A549 treated with RU486 at 1 μM for 4 hours (cell line): Measurements from ENCODE around the gene PIH1D1. TPM values are rescaled to one million over a fixed set of nuclear protein-coding genes. Genes with fewer than 3 reads are reported as not detected.

Source experiments
- total RNA-seq: library from RNA; stranded (reverse); fragments of 200-300 nt; extraction: Qiagen RNA extraction; gene quantifications from 5 replicates; pipeline ENCODE4 v1.2.3, GENCODE V29; 2022; ENCODE audit warnings: low read depth

PIH1D1 gene
- total RNA-seq, result 88.4 to 93.8 TPM (median 92.6 TPM) in 5 replicates

DNA sequence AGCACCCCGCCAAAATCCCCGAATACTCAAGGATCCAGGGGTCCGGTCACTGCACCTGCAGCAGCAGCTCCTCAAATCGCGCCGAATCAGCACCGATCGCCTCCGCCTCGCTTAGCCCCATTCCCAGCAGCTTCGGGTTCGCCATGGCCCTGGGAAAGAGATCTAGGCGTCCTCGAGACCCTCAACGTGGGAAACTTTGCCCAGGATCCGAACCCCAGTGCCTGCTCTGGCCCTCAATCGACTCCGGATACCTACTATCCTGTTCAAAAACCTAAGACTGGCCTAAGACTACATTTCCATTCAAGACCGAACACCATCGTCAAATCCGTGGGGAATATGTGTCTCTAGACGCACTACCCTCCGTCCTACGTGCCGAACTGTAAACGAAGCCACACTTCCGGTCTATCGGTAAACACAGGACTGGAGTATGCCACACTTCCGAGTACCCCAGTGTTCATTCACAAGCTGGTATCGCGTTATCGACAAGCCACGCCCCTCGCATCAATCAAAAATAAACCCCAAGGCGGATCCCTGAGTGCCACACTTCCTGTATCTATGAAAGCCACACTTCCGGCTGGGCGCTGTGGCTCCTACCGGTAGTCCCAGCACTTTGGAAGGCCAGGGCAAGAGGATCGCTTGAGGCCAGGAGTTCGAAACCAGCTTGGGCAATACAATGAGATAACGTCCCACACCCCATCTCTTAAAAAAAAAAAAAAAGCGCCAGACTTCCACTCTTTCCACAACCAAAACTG is at the start of gene PIH1D1:
PIH1D1 (minus strand) TSS at position 385 of the 752 bp plus-strand sequence; CDS start at position 145, 240 bp downstream.

DNA sequence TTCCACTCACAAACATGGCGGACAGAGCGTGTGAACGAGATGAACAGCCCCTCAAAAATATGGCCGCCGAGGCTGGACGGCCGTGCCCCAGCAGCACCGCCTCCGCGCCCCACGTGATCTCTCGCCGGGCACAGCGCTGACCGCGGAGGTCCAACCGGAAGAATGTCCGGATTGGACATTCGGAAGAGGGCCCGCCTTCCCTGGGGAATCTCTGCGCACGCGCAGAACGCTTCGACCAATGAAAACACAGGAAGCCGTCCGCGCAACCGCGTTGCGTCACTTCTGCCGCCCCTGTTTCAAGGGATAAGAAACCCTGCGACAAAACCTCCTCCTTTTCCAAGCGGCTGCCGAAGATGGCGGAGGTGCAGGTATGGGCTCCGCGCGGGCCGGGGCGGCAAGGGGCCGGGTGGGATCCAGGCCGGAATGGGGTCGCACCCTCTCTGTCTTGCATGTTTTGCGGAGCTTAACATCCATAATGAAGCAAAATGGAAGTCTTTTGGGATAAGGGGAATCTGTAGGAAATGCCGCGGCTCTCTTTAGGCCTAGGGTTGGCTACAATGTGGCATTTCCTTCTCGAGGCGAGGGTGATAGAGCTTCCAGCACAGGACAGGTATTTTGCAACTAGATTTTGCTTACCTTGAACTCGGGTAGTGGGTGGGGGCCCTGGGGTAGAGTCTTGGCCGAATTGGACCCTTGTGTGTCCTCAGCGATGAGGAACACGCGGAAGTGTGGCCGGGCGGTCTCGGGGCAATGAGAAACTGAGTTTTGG is 35.8 kb upstream of the PIH1D1 start, which contains the start of gene RPL13A:
RPL13A (plus strand) TSS at position 332 of the 769 bp plus-strand sequence; CDS start at position 354, 22 bp downstream.

DNA sequence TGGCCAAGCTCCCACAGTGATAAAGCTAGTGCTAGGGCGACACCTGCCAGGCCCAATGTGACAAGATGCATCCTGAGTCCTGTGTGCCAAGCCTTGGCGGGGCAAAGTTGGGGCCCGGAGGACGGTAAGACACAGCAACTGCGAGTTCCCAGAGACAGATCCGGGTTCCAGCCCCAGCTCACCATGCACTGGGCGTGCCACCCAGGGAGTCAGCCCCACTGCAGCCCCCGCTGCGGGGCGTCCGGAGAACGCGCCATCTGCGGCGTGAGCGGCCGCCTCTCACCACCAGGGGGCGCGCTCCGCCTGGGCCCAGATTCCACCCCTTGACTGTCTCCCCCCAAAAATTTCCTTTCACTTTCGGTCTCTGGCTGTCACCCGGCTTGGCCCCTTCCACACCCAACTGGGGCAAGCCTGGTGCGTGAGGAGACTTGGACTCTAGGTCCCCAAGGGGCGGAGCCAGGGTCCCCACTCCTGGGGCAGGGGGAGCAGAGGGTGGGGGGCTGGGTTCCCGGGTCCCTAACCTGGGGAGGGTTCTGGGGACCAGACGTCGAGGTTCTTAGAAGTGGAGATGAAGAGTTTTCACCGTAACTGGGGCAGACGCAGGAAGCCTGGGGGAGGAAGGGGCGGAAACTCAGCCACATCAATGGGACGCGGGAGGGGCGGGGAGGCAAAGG is 22.4 kb upstream of the PIH1D1 start, which contains the start of gene FLT3LG:
FLT3LG (plus strand) TSS at position 348 of the 674 bp plus-strand sequence. CDS start 425 bp downstream, outside the sequence.

DNA sequence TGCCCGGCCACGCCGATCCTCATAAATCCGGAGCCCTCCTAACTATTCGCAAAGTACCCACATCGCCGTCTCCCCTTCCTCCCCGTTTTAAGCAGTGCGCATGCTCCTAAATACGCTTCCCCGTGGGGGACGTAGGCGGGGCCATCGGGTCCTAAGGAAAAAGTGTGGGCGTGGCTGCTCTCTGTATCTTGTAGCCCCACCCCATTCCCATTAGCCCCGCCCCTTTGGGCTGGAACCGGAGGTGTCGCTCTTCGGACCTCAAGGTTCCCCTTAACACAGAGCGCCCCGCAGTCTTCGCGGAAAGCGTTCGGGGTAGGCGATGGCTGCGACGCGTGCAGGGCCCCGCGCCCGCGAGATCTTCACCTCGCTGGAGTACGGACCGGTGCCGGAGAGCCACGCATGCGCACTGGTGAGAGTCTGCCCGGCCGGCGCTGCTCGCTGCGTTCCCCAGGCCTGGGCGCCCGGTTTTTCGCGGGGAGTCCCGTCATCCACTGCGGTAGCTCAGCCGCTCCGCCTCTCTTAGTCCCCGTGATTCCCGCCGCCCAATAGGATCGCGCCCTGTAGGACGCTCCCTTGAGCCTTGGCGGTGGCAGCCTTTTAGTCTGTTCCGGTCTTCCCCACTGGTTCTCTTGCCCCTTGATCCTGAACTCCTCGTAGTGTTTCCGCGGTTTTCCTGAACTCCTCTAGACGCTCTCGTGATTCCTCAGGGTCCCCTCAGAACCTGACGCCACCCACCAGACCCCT is 1.6 kb upstream of the PIH1D1 start, which contains the start of gene ALDH16A1:
ALDH16A1 (plus strand) TSS at position 213 of the 744 bp plus-strand sequence; CDS start at position 320, 107 bp downstream.

DNA sequence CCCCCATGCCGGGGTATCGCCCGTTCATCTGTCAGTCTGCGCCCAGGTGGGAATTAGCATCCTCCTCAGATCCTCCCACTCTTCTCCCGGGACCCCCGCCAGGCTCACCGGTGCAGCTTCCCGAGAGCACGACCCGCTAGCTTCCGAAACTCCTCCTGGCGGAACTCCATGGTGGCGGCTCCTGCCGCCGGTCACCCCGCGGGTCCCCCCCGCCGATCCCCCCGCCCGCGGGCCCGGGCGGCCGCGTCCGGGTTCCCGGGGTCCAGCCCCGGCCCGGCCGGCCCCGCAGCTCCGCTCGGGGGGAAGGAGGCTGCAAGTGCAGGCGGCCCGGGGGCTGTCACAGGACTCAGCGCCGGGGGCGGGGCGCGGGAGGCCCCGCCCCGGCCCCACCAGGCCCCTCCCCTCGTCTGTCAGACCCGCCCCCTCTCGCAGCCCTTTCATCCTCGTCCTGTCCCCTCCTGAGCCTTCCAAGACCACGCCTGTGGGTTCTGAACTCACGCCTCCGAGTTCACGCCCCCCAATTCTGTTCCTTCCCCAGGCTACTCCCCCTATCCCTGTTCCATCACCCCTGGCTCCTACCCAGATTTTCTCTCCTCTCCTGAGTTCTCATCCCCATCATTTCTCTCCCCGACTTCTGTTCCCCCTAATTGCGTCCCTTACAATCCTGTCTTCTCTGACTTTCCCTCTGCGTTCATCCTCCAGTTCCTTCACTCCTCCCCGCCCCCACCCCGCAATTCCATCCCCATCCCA is 10.2 kb downstream of the PIH1D1 start, which contains the start of gene SLC17A7:
SLC17A7 (minus strand) TSS at position 318 of the 750 bp plus-strand sequence; CDS start at position 170, 148 bp downstream.

DNA sequence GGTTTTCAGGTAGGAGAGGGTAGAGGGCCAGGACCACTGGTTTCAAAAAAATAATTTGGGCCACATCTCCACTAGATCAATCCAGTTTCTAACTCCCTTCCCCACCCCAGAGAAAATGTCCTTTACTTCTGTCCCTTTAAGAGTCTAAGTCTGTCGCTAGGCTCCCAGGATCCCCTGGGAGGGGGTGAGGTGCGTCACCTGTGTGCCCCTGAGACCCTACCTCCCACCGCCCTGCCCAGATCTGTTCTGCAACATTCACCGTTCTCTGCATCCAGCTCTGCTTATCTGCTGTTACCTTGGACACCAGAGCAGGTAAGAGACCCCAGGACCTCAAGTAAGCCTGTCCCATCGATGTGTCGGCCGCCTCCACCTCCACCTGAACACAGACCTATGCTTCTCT is 26.4 kb downstream of the PIH1D1 start, which contains the start of gene GFY:
GFY (plus strand) TSS at position 211 of the 400 bp plus-strand sequence. CDS start 1,043 bp downstream, outside the sequence.

DNA sequence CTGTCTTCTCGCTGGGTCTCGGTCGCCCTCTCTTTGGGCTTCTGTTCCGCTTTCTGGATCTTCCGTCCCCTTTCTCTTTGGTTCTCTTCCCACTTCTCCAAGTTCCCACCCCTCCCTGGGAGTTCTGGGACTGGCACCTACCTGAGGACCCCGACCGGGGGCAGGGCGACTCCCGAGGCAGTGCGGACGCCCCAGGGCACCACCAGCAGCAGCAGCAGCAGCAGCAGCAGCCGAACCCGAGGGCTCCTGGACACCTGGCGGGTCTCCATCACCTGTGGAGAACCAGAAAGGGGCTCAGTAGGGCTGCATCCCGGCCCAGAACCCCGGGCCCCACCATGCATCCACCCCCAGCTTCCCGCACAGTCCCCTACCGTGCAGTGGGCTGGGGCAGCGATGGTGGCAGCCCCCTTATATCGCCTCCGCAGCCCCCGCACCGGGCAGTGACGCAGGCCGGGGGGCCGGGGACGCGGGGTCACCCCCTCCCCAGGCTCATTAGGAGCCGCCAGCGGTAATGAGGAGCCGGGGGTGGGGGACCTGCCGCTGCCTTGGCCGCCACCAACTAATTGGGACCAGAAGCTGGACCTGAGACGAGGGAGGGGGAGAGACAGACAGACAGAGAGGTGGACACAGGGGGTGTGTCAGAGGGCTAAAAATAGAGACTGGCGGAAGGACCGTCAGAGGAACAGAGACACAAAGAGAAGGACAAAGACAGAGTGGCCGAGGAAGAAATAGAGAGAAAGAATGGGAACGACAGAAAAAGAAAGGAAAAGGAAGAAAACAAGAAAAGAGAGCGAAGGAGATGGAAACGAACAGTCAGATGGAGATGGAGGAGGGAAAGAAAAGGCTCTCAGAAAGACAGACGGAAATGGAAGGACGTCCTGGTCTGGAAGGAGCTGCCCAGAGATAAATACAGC is 28.3 kb downstream of the PIH1D1 start, which contains the start of gene PTH2:
PTH2 (minus strand) TSS at position 371 of the 914 bp plus-strand sequence; CDS start at position 269, 102 bp downstream.

Other genes with a start within 250 kb of the PIH1D1 start
- 0.90 to 1.8 TPM (median 1.3 TPM) in 5 replicates for gene SLC6A16, start 126.6 kb downstream of the PIH1D1 start, total RNA-seq
- not detected in 5 replicates for gene CD37, start 116.4 kb downstream of the PIH1D1 start, total RNA-seq
- 13.9 to 21.0 TPM (median 17.2 TPM) in 5 replicates for gene TEAD2, start 89.4 kb downstream of the PIH1D1 start, total RNA-seq
- 0.37 to 1.0 TPM (median 0.48 TPM) in 5 replicates for gene DKKL1, start 87.9 kb downstream of the PIH1D1 start, total RNA-seq
- 0.10 TPM in 1 of 5 replicates, not detected in the others for gene KASH5, start 63.6 kb downstream of the PIH1D1 start, total RNA-seq
- gene PTH2, start 28.4 kb downstream of the PIH1D1 start, total RNA-seq, result not detected in 5 replicates
- gene GFY, start 26.4 kb downstream of the PIH1D1 start, total RNA-seq, result 0.12 to 0.28 TPM (median 0.17 TPM) in 4 of 5 replicates, not detected in the other
- gene SLC17A7, start 10.3 kb downstream of the PIH1D1 start, total RNA-seq, result 0.39 to 0.73 TPM (median 0.67 TPM) in 5 replicates
- 13.6 to 25.0 TPM (median 21.1 TPM) in 5 replicates for gene ALDH16A1, start 1.4 kb upstream of the PIH1D1 start, total RNA-seq
- gene FLT3LG, start 22.4 kb upstream of the PIH1D1 start, total RNA-seq, result 0.90 to 2.2 TPM (median 1.2 TPM) in 5 replicates
- 3,849 to 4,394 TPM (median 4,225 TPM) in 5 replicates for gene RPL13A, start 35.8 kb upstream of the PIH1D1 start, total RNA-seq
- 3,786 to 4,498 TPM (median 3,975 TPM) in 5 replicates for gene RPS11, start 44.6 kb upstream of the PIH1D1 start, total RNA-seq
- 23.9 to 33.3 TPM (median 28.1 TPM) in 5 replicates for gene FCGRT, start 60.8 kb upstream of the PIH1D1 start, total RNA-seq
- 0.78 to 2.8 TPM (median 2.0 TPM) in 5 replicates for gene RCN3, start 76.2 kb upstream of the PIH1D1 start, total RNA-seq
- 80.5 to 105 TPM (median 102 TPM) in 5 replicates for gene NOSIP, start 128.7 kb upstream of the PIH1D1 start, total RNA-seq
- gene PRRG2, start 129.5 kb upstream of the PIH1D1 start, total RNA-seq, result 0.66 to 1.5 TPM (median 1.0 TPM) in 5 replicates
- gene PRR12, start 139.4 kb upstream of the PIH1D1 start, total RNA-seq, result 24.2 to 35.2 TPM (median 31.5 TPM) in 5 replicates
- gene RRAS, start 188.3 kb upstream of the PIH1D1 start, total RNA-seq, result 81.1 to 134 TPM (median 118 TPM) in 5 replicates
- 42.4 to 73.9 TPM (median 68.0 TPM) in 5 replicates for gene SCAF1, start 190.4 kb upstream of the PIH1D1 start, total RNA-seq
- gene IRF3, start 214.0 kb upstream of the PIH1D1 start, total RNA-seq, result 83.2 to 108 TPM (median 101 TPM) in 5 replicates
- 51.6 to 75.3 TPM (median 73.0 TPM) in 5 replicates for gene BCL2L12, start 214.1 kb upstream of the PIH1D1 start, total RNA-seq
- gene PRMT1, start 225.5 kb upstream of the PIH1D1 start, total RNA-seq, result 407 to 437 TPM (median 431 TPM) in 5 replicates
- 3.9 to 6.9 TPM (median 5.9 TPM) in 5 replicates for gene ADM5, start 237.8 kb upstream of the PIH1D1 start, total RNA-seq
- 11.6 to 14.1 TPM (median 12.2 TPM) in 5 replicates for gene CPT1C, start 239.3 kb upstream of the PIH1D1 start, total RNA-seq